HEK293T (cell line): ENCODE results near the gene NEK8.

ENCODE experiments used
- BHLHE40 ChIP-seq: fragments of 450-650 bp; IDR thresholded peaks from 2 replicates; pipeline ENCODE4 v1.6.1; 2016; ENCODE audit warnings: mild to moderate bottlenecking, moderate library complexity, borderline replicate concordance
- FOXA1 ChIP-seq: fragments of 450-650 bp; IDR thresholded peaks from 2 replicates; pipeline ENCODE4 v1.6.1; 2016; ENCODE audit warnings: mild to moderate bottlenecking
- FOXM1 ChIP-seq: fragments of 450-650 bp; IDR thresholded peaks from 2 replicates; pipeline ENCODE4 v1.6.1; 2017; ENCODE audit warnings: mild to moderate bottlenecking, borderline replicate concordance
- HDGF ChIP-seq: fragments of 450-650 bp; IDR thresholded peaks from 2 replicates; pipeline ENCODE4 v1.6.1; 2017; ENCODE audit warnings: antibody characterized with exemption, borderline replicate concordance
- SP1 ChIP-seq: fragments of 450-650 bp; IDR thresholded peaks from 2 replicates; pipeline ENCODE4 v1.6.1; 2017
- TF ChIP-seq, protein P1 (sequence below): fragments of 450-650 bp; IDR thresholded peaks from 2 replicates; pipeline ENCODE4 v1.6.1; 2016

DNA sequence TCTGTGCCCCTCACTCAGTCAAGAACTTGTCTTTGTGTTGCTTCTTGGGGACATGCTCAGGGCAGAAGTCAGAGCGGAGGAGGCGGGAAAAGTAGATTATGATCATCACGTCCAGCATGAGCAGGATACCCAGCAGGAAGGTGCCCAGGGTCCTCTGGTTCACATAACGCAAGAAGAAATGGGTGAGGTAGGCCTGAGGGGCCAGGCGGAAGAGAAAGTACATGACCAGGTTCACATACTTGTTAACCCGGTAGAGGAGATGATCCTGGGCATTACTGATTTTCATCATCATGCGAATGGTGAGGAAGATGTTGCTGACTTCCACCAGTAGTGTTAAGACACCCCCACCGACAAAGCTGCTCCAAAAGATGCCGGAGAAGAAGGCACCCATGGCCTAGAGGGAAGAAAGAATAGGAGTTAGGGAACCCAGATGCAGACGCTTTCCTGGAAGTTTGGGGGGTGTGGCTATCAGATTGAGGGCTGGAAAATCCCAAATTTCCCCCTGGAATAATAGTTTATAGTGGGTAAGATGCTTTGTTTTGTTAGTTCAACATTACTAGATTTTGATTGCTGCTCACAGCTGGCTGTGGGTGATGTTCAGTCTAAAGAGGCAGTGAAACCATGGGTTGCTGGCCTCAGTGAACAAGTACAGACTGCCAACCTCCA lies 4.0 kb upstream of the NEK8 start:
- TF ChIP-seq BHLHE40 (no peak), SP1 (no peak), FOXA1 (no peak), HDGF (no peak), FOXM1 (no peak)
- TF ChIP-seq, protein P1, sequence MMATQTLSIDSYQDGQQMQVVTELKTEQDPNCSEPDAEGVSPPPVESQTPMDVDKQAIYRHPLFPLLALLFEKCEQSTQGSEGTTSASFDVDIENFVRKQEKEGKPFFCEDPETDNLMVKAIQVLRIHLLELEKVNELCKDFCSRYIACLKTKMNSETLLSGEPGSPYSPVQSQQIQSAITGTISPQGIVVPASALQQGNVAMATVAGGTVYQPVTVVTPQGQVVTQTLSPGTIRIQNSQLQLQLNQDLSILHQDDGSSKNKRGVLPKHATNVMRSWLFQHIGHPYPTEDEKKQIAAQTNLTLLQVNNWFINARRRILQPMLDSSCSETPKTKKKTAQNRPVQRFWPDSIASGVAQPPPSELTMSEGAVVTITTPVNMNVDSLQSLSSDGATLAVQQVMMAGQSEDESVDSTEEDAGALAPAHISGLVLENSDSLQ = no peak
